IMR-90 (cell line): ENCODE measurements around the gene MR1. TPM values are rescaled to one million over a fixed set of nuclear protein-coding genes. Genes with fewer than 3 reads are reported as not detected.
A peak's percentile ranks its signal among the peaks of the same experiment; 100 is the strongest.

Experiments used
- ATAC-seq: fragments of 200-7000 bp; cut with Tn5 transposase; 2 replicates; pipeline ENCODE4 v1.9.1; 2020; ENCODE audit warnings: low read depth, mild to moderate bottlenecking, moderate library complexity
- BruUV-seq: library from RNA; stranded (reverse); fragments of 400-500 nt; replicated peaks from 2 replicates; lab custom pipeline; 2021; lab: Mats Ljungman, UMichigan
- CTCF ChIA-PET: fragments of 300-600 bp; formaldehyde crosslinking; extraction: SDS; loops from one replicate; lab custom pipeline; 2021; ENCODE audit warnings: antibody characterized with exemption; lab: Yijun Ruan, JAX
- POLR2A ChIA-PET: fragments of 300-600 bp; sonication (Branson Sonifier 250); formaldehyde crosslinking; loops from one replicate; lab custom pipeline; 2022; ENCODE audit warnings: antibody characterized with exemption; ENCODE audit not compliant: unreplicated experiment; lab: Charles Lee
- DNase-seq: peaks from one replicate; pipeline ENCODE4 v3.0.0; 2013
- H2AFZ ChIP-seq: replicated peaks from 2 replicates; pipeline ENCODE3; 2013; ENCODE audit warnings: low read length, mild to moderate bottlenecking; ENCODE audit not compliant: poor library complexity
- H2AK5ac ChIP-seq: 2 replicates; pipeline ENCODE4 v1.6.1; 2013; ENCODE audit warnings: low read depth, low read length, inconsistent platforms
- H2AK9ac ChIP-seq: replicated peaks from 2 replicates; pipeline ENCODE3; 2013; ENCODE audit warnings: mild to moderate bottlenecking, low read depth, low read length, moderate library complexity; ENCODE audit not compliant: poor library complexity
- H2BK120ac ChIP-seq: 2 replicates; pipeline ENCODE4 v1.6.1; 2013; ENCODE audit warnings: low read depth, low read length, inconsistent platforms
- H2BK15ac ChIP-seq: 3 replicates; pipeline ENCODE4 v1.6.1; 2013; ENCODE audit warnings: low read depth, low read length, inconsistent platforms
- H2BK20ac ChIP-seq: 2 replicates; pipeline ENCODE4 v1.6.1; 2013; ENCODE audit warnings: low read depth, mild to moderate bottlenecking, inconsistent platforms, low read length, moderate library complexity
- H2BK5ac ChIP-seq: 2 replicates; pipeline ENCODE4 v1.6.1; 2013; ENCODE audit warnings: mild to moderate bottlenecking, low read depth, low read length, inconsistent platforms; ENCODE audit not compliant: poor library complexity, severe bottlenecking
- H3K14ac ChIP-seq: replicated peaks from 2 replicates; pipeline ENCODE4 v1.6.1; 2013; ENCODE audit warnings: low read depth, low read length, inconsistent platforms
- H3K18ac ChIP-seq: 2 replicates; pipeline ENCODE4 v1.6.1; 2013; ENCODE audit warnings: low read depth, low read length, control low read depth
- H3K23ac ChIP-seq: 2 replicates; pipeline ENCODE4 v1.6.1; 2013; ENCODE audit warnings: low read depth, low read length, inconsistent platforms
- H3K27ac ChIP-seq: 2 replicates; pipeline ENCODE4 v1.5.1; 2013; ENCODE audit warnings: mild to moderate bottlenecking, control low read depth, low read length; ENCODE audit not compliant: insufficient read depth
- H3K27me3 ChIP-seq: 2 replicates; pipeline ENCODE4 v1.6.1; 2013; ENCODE audit warnings: low read length; ENCODE audit not compliant: control insufficient read depth, insufficient read depth
- H3K36me3 ChIP-seq: 2 replicates; pipeline ENCODE4 v1.6.1; 2013; ENCODE audit warnings: low read length, mixed read lengths; ENCODE audit not compliant: control insufficient read depth, insufficient read depth
- H3K4ac ChIP-seq: 2 replicates; pipeline ENCODE4 v1.6.1; 2013; ENCODE audit warnings: low read depth, low read length, inconsistent platforms
- H3K4me1 ChIP-seq: 2 replicates; pipeline ENCODE4 v1.6.1; 2013; ENCODE audit warnings: low read length, mixed read lengths; ENCODE audit not compliant: control insufficient read depth, insufficient read depth
- H3K4me2 ChIP-seq: 2 replicates; pipeline ENCODE4 v1.6.1; 2013; ENCODE audit warnings: low read depth, mild to moderate bottlenecking, control low read depth, low read length, moderate library complexity
- H3K4me3 ChIP-seq: 2 replicates; pipeline ENCODE4 v1.5.1; 2013; ENCODE audit warnings: low read depth, mild to moderate bottlenecking, control low read depth, low read length, moderate library complexity; ENCODE audit not compliant: insufficient read depth
- H3K56ac ChIP-seq: 2 replicates; pipeline ENCODE4 v1.6.1; 2013; ENCODE audit warnings: low read length, inconsistent platforms; ENCODE audit not compliant: insufficient read depth; ENCODE audit errors: extremely low read depth
- H3K79me1 ChIP-seq, 2 experiments: 2 replicates each; pipeline ENCODE4 v1.6.1; 2013; ENCODE audit warnings: low read length in 2 of 2, inconsistent platforms in 1 of 2, low read depth in 1 of 2
- H3K9ac ChIP-seq: 2 replicates; pipeline ENCODE4 v1.6.1; 2013; ENCODE audit warnings: low read depth, low read length, control low read depth
- H3K9me1 ChIP-seq: 2 replicates; pipeline ENCODE4 v1.6.1; 2013; ENCODE audit warnings: low read length, inconsistent platforms; ENCODE audit not compliant: insufficient read depth
- H3K9me3 ChIP-seq: 2 replicates; pipeline ENCODE4 v1.6.1; 2013; ENCODE audit warnings: low read length; ENCODE audit not compliant: control insufficient read depth, insufficient read depth
- H4K20me1 ChIP-seq: 2 replicates; pipeline ENCODE4 v1.6.1; 2013; ENCODE audit warnings: low read length, inconsistent platforms; ENCODE audit not compliant: insufficient read depth
- H4K5ac ChIP-seq: 2 replicates; pipeline ENCODE4 v1.6.1; 2013; ENCODE audit warnings: mild to moderate bottlenecking, low read depth, low read length, control low read depth
- H4K8ac ChIP-seq, 2 experiments: 2 replicates each; pipeline ENCODE4 v1.6.1; 2013; ENCODE audit warnings: low read depth in 2 of 2, low read length in 2 of 2, control low read depth in 1 of 2, inconsistent platforms in 1 of 2
- H4K91ac ChIP-seq: 2 replicates; pipeline ENCODE4 v1.6.1; 2013; ENCODE audit warnings: low read depth, low read length, inconsistent platforms; ENCODE audit not compliant: insufficient read depth
- BHLHE40 ChIP-seq: fragments of 150-350 bp; IDR thresholded peaks from 2 replicates; pipeline ENCODE4 v1.6.1; 2016; ENCODE audit warnings: mild to moderate bottlenecking, low read depth, low read length
- CEBPB ChIP-seq: IDR thresholded peaks from 2 replicates; pipeline ENCODE4 v1.6.1; 2012; ENCODE audit warnings: low read depth, low read length, improper control_type of control experiment
- CTCF ChIP-seq: conservative IDR thresholded peaks from 2 replicates; pipeline ENCODE4 v1.5.1; 2012; ENCODE audit warnings: mild to moderate bottlenecking, low read depth, low read length, improper control_type of control experiment
- ELK1 ChIP-seq: fragments of 150-350 bp; IDR thresholded peaks from 2 replicates; pipeline ENCODE4 v1.6.1; 2016; ENCODE audit warnings: low read depth, mild to moderate bottlenecking, low read length, moderate library complexity, borderline replicate concordance
- FOS ChIP-seq: fragments of 150-350 bp; IDR thresholded peaks from 2 replicates; pipeline ENCODE4 v1.6.1; 2016; ENCODE audit warnings: low read depth, low read length
- MAFK ChIP-seq: IDR thresholded peaks from 2 replicates; pipeline ENCODE4 v1.6.1; 2012; ENCODE audit warnings: low read depth, low read length, improper control_type of control experiment
- MAZ ChIP-seq: IDR thresholded peaks from 2 replicates; pipeline ENCODE4 v1.6.1; 2012; ENCODE audit warnings: low read depth, mild to moderate bottlenecking, low read length, improper control_type of control experiment, moderate library complexity, borderline replicate concordance
- MXI1 ChIP-seq: IDR thresholded peaks from 2 replicates; pipeline ENCODE4 v1.6.1; 2012; ENCODE audit warnings: low read depth, mild to moderate bottlenecking, low read length, moderate library complexity, borderline replicate concordance
- NFE2L2 ChIP-seq: fragments of 150-350 bp; IDR thresholded peaks from 2 replicates; pipeline ENCODE4 v1.6.1; 2016; ENCODE audit warnings: low read depth, mild to moderate bottlenecking, low read length
- POLR2A ChIP-seq: IDR thresholded peaks from 2 replicates; pipeline ENCODE4 v1.6.1; 2012; ENCODE audit warnings: mild to moderate bottlenecking, low read depth, low read length
- RFX5 ChIP-seq: IDR thresholded peaks from 2 replicates; pipeline ENCODE4 v1.8.0; 2012; ENCODE audit warnings: low read depth, mild to moderate bottlenecking, low read length, moderate library complexity
- SMC3 ChIP-seq: fragments of 150-350 bp; IDR thresholded peaks from 2 replicates; pipeline ENCODE4 v1.6.1; 2016; ENCODE audit warnings: low read depth, mild to moderate bottlenecking, antibody characterized with exemption, low read length, moderate library complexity
- WGBS, 2 experiments: methylation state at CpG; one replicate each; pipeline versions ENCODE4 v1.1.5 to v1.1.7; 2013; ENCODE audit warnings: missing lambda C conversion rate in 2 of 2; ENCODE audit not compliant: insufficient read length in 1 of 2; ENCODE audit errors: extremely low coverage in 2 of 2; 5-methylcytosine and 5-hydroxymethylcytosine counted together
- dilution Hi-C: fragments of 300-500 bp; cut with HindIII; formaldehyde crosslinking; loops from one replicate; pipeline ENCODE4 v1.14.3; 2018; ENCODE audit warnings: low sequenced_read_pairs; ENCODE audit not compliant: unreplicated experiment
- in situ Hi-C: fragments of 300-500 bp; cut with MboI; formaldehyde crosslinking; loops from 3 replicates; pipeline ENCODE4 v1.14.3; 2019; ENCODE audit warnings: low sequenced_read_pairs, inconsistent platforms, mixed read lengths
- intact Hi-C: fragments of 100-400 bp; cut with micrococcal nuclease; formaldehyde crosslinking; loops from 2 replicates; pipeline ENCODE4 v1.10.0; 2022
- polyA plus RNA-seq, 3 experiments: library from polyadenylated mRNA; depleted of rRNA; stranded (reverse); fragments of >200 nt; gene quantifications; 2 replicates each; pipeline ENCODE4 v1.2.3, GENCODE V29; 2012; ENCODE audit warnings: low replicate concordance in 1 of 3
- total RNA-seq: library from RNA; depleted of rRNA; stranded (reverse); fragments of >200 nt; gene quantifications from 2 replicates; pipeline ENCODE4 v1.2.3, GENCODE V29; 2012

MR1 gene
- total and polyA plus RNA-seq, 2 of the 4 experiments (the other 2 are of a cell fraction), result 6.0 to 6.1 TPM

GRCh38 chr1:181036107-181036836, 2.5 kb downstream of the MR1 start:
- H2BK5ac ChIP-seq, result no peak overlapping the region
- no peaks in the 10 kb centered on the region for H4K20me1 ChIP-seq
- H4K5ac ChIP-seq, result no peak overlapping the region
- TF ChIP-seq POLR2A (no peak), BHLHE40 (no peak), FOS (no peak), CEBPB (no peak), NFE2L2 (no peak), CTCF (no peak), ELK1 (no peak), MXI1 (no peak), SMC3 (no peak), MAFK (no peak), MAZ (no peak), RFX5 (no peak)
- H3K4me2 ChIP-seq, result no peak overlapping the region
- 0 out of 2 replicates have a peak overlapping the region, but pooled peaks have one; percentile 56 for H3K23ac ChIP-seq
- H4K8ac ChIP-seq, result no peak overlapping the region
- no peak overlapping the region for H3K4me3 ChIP-seq
- peak overlapping the region; percentile 12; the same call in 1 of the 2 replicates for H3K4ac ChIP-seq
- no peak overlapping the region for H2AK5ac ChIP-seq
- WGBS, 2 experiments, result 100% methylated on average over 1 of the region's 4 CpGs; no CpG with 5 or more reads in 1 of the 2 experiments
- BruUV-seq, result no TSS peak
- no peak overlapping the region for H3K18ac ChIP-seq
- H3K4me1 ChIP-seq, result peaks cover 10% of the 10 kb centered on the region
- H3K79me1 ChIP-seq, result peaks cover 0 to 7% of the 10 kb centered on the region in 2 experiments; a peak in 1 of 4 replicates
- H3K27me3 ChIP-seq, result no peaks in the 10 kb centered on the region
- H3K9me3 ChIP-seq, result no peaks in the 10 kb centered on the region
- H3K36me3 ChIP-seq, result 0 out of 2 replicates have a peak, but pooled peaks cover 1% of the 10 kb centered on the region
- H2BK20ac ChIP-seq, result no peak overlapping the region
- in situ Hi-C loops, result loop anchor here (5.0 kb wide), 1 partner anchor 106 kb away; no protein-coding TSS in a partner anchor
- H3K27ac ChIP-seq, result no peak overlapping the region
- H3K9me1 ChIP-seq, result peaks cover 18% of the 10 kb centered on the region; the same call in 1 of the 2 replicates
- H2AK9ac ChIP-seq, result no peak overlapping the region
- ChIA-PET CTCF (interaction anchor here (4.0 kb wide), 1 partner anchor 106 kb away, joined by 24 read pairs; no protein-coding TSS in a partner anchor), POLR2A (no interaction called here)
- peak overlapping the region; percentile 56; the same call in 1 of the 2 replicates for H3K14ac ChIP-seq
- H2BK15ac ChIP-seq, result no peak overlapping the region
- no peak overlapping the region for H3K9ac ChIP-seq
- intact Hi-C loops, result no loop called here
- H2AFZ ChIP-seq, result no peak overlapping the region
- no peak overlapping the region for H4K91ac ChIP-seq
- DNase-seq (no peak), ATAC-seq (no peak)
- H3K56ac ChIP-seq, result no peak overlapping the region
- dilution Hi-C loops, result no loop called here
- no peak overlapping the region for H2BK120ac ChIP-seq
